NCI-H345 treated with DMSO at 0.1 percent for 48 hours (cell line): ENCODE results near the gene RLBP1.
A peak's percentile ranks its signal among the peaks of the same experiment; 100 is the strongest.

Experiments used
- DNase-seq: peaks from one replicate; lab custom pipeline; 2025; ENCODE audit not compliant: unreplicated experiment; lab: John Stamatoyannopoulos, UW

RLBP1 gene

DNA sequence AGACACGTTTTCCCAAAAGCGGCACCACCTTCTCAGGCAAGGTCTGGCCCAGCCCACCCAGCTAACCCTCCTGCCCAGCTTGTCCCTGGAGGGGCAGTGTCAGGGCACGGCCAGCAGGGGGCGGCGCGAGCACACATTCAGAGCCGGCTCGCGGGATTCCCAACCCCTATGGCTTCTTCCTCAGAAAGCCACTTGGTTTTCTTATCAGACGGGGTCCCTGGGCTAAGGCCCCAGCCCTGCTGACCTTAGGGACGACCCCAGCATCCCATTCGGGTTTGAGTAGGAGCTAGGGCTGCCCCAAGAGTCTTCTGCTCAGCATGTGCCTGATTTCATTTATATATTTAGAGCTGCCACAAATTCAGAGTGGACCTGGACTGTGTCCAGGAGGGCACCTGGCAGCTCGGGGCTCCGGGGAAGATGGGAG lies 14.5 kb downstream of the RLBP1 start:
- peak; percentile 27 for DNase-seq

DNA sequence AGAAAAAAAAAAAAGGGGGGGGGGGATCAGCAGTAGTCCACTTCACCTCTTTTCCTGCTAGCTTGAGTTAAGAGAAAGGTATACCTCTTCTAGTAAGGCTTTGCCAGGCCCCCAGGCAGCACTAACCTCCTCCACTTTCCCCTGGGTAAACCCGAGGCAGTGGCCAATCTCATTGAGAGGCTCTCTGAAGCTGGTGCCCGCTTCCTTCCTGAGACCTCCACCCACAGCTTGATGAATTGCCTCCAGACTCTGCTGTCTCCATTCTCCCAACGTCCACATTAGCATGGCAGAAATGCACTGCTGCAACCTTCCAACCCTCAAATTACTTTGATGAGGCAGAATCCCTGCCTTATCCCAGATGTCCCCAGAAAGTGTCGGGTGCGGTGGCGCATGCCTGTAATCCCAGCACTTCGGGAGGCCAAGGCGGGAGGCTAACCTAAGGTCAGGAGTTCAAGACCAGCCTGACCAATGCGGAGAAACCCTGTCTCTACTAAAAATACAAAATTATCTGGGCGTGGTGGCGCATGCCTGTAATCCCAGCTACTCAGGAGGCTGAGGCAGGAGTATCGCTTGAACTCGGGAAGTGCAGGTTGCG lies 15.3 kb downstream of the RLBP1 start:
- no peak for DNase-seq

- no peak for DNase-seq
Measured at GRCh38 chr15:89203705-89204273, 17.6 kb downstream of the RLBP1 start.

GRCh38 chr15:89201465-89202005 lies 19.8 kb downstream of the RLBP1 start:
- DNase-seq, result no peak

GRCh38 chr15:89200182-89200581 lies 21.2 kb downstream of the RLBP1 start:
- DNase-seq, result no peak

DNA sequence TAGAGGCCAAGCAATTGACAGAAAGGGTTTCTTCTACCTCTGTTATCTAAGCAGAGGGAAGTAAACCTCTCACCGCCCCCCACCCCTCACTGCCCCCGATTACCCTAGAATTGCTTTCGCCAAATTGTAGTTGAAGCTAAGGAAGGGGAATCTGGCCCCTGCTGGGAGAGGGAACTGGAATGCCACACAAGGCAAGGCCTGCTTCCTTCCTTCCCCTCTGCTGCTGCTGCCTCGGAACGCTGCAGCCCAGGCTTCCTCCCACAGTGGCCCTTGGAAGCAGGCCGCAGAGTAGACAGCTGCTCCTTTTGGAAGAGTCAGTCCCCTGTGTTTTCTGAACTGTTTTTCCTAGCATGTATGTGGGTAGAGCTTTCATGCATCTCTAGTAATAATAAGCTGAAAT lies 21.6 kb downstream of the RLBP1 start:
- DNase-seq, result no peak

- no peak for DNase-seq
Measured at GRCh38 chr15:89198934-89199333, 22.4 kb downstream of the RLBP1 start.

- DNase-seq, result no peak
Measured at GRCh38 chr15:89198196-89198595, 23.2 kb downstream of the RLBP1 start.

DNA sequence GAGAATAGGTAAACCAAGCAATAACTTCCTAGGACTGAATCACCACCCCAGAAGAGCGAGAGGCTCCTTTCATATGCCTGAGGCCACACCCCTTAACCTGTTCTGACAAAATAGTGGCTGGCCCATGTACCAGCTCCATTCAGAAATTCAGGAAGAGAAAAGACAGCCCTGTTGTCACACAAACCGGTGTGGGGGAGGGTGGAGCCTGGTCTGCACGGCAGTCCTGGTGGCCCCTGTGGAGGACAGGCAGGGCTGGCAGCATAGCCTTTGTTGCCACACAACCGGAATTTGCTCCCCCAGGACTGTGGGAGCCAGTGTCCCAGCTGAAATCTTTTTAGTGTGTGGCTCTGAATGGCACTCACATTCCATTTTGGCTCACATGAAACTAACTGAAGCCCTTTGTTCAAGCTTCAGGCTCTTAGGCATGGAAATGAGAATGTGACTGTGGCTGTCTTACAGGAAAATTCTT lies 23.8 kb downstream of the RLBP1 start:
- DNase-seq, result no peak

- peak; percentile 4 for DNase-seq
Measured at GRCh38 chr15:89196994-89197393, 24.4 kb downstream of the RLBP1 start.

- DNase-seq, result no peak
Measured at GRCh38 chr15:89196241-89196640, 25.1 kb downstream of the RLBP1 start.

DNA sequence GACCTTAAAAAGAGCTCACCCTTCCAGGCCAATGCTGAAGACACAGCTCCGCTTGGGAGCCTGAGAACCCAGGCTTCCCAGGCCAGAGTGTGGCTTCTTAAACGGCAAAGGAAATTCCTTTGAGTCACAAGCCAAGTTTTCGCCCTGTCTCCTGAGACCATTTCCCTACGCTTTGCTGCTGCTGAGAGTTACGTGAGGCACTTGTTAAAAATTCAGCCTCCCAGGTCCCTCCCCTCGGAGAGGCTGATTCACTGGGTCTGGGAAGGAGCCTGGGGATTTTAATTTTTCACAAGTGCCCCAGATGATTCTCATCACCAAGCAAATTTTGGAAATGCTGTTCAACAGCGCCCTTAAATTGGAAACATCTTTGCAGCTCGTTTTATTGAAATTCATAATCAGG lies 25.5 kb downstream of the RLBP1 start:
- no peak for DNase-seq

DNA sequence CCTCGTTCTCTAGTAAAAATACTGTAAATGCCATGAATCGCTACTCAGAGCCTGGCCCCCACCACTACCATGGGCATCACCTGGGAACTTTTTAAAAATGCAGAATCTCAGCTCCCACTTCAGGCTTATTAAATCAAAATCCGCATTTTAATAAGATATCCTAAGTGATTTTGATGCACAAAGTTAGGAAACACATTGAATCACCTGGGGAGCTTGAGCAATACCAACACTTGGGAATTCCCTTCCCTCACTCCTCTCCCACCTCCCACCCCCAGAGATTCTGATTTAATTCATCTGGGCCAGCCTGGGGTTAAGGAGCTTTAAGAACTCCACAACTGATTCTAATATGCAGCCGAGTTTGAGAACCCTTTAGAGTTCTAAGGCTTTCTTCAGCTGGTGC lies 26.8 kb downstream of the RLBP1 start:
- no peak for DNase-seq

- DNase-seq, result no peak
Measured at GRCh38 chr15:89192766-89193165, 28.6 kb downstream of the RLBP1 start.

DNA sequence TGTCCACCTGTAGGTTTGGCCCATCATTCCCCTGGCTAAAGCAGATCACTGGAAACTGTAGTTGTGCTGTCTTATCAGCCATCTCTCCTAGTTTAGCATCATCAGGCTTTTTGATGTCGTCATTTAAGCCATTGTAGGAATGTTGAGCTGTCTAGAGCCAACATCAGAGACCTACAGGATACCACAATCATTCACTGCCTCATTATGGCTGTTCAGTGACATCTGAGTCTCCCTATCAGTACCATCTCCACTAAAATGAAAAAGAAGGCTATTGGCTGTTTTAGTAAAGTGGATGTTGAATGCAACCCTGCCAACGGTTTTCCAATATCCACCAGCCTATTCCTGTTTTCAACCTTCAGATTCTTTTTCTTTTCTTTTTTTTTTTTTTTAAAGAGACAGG lies 29.2 kb downstream of the RLBP1 start:
- DNase-seq, result no peak

DNA sequence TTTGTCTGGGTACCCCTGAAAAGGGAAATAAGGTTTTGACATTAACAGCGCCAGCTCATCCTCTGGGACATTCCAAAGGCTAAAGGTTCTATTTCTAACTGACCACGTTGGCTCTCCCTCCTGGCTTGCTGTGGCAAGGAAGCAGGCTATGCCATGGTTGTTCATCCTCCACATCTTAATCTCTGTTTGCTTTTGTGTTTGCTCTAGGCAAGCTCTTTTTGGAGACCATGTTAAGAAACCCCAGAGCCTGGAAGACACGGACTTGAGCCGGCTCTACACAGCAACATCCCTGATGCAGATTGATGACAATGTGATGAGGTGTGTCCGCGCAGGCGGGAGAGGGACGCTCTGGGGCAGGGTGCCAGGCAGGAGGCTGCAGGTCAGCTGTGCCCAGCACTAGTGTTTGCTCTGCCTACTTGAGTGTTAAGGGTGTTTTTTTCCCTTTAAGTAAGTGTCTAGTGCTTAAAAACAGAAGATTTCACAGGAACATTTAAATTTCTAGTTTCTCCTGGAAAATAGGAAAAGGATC lies 33.3 kb downstream of the RLBP1 start:
- DNase-seq, result no peak

- no peak for DNase-seq
Measured at GRCh38 chr15:89187301-89187985, 33.9 kb downstream of the RLBP1 start.

DNA sequence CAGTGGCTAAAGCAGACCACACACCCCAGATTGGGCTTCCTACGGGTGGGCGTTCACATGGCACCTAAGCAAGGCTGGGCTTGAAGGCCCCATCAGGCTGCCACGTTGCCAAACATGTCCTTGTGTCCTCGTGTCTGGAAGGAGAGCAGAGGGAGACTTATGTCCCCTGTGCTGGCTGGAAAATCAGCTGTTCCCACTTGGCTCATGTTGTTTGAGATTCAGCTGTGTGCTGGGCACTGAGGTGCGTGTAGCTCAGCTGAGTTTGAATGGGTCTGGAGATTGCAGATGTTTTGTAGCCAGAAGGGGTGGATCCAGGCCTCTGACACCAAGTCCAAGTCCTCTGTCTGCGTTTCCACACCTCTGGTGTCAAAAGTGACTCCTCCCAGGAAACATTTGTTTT lies 34.6 kb downstream of the RLBP1 start:
- DNase-seq, result no peak

DNA sequence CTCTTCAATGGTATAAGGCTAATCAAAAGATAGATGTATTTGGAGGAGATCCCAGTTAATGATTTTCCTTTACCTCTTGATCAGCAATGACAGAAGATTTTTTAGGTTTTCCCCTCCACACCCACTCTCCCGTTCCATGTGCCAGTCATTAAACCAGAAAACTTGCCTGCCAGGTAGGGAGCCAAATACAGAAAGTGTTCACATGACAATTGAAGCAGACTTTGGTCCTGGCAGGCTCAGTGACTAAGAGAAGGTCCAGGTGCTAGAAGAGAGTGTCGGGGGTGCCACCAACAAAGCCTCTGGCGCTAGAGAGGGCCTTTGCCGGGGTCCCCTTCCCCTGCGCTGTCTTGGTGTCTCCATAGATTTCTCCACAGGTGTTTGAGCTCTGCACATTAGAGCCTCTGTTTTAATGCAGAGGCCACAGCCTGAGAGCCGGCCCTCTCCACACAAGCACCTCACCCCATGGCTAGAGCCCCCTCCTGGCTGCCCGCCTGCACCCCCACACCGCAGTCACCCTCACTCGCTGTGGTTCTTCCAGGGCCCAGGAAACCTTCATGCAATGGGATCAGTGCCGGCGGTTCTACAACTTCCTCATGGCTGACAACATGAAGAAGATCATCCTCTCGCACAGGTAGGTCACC lies 36.4 kb downstream of the RLBP1 start:
- DNase-seq, result no peak

- no peak for DNase-seq
Measured at GRCh38 chr15:89184357-89184756, 37.0 kb downstream of the RLBP1 start.
